ENCODE results near the gene PAQR4. TPM values are rescaled to one million over a fixed set of nuclear protein-coding genes. Genes with fewer than 3 reads are reported as not detected.

PAQR4 gene
- total RNA-seq, 2 donors from 2014 or later = 30.5 to 32.0 TPM

DNA sequence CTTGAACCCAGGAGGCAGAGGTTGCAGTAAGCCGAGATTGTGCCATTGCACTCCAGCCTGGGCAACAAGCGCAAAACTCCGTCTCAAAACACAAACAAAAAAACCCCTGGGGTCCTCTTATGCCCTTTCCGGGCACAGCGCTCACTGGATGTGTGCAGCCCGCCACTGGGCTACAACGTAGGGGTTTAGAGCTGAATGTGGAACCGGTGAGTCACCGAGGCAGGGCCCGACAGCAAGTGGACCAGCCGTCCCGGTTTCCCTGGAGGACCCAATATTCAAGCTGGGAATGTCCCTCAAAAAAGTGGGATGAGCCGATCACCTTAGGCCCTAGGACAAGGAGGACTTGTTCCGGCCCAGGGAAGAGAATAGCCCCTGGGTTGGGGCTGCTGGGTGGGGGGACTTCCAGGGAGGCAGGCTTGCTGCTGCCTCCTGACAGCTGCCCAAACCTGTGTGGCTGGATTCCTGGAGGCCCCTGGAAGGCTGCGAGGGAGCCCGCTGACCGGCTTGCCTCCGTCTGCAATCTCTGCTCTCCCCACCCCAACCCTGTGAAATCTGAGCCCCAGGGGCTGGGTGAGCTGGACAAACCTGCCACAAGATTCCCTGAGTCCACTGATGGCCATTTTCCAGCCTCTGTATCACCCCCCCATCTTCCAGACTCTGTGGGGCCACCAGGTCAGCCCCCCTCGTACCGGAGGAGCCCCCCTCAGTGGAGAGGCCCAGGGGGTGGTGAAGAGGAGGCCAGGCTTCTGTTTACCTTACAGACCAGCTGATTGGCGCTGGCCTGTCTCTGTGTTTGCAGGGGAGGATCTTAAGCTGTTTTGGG, 40.6 kb downstream of the PAQR4 start:
- H3K9ac ChIP-seq (ENCODE audit: extremely low read depth, low read length, poor library complexity, severe bottlenecking) = no peak overlapping the region
- TF ChIP-seq, protein P1, sequence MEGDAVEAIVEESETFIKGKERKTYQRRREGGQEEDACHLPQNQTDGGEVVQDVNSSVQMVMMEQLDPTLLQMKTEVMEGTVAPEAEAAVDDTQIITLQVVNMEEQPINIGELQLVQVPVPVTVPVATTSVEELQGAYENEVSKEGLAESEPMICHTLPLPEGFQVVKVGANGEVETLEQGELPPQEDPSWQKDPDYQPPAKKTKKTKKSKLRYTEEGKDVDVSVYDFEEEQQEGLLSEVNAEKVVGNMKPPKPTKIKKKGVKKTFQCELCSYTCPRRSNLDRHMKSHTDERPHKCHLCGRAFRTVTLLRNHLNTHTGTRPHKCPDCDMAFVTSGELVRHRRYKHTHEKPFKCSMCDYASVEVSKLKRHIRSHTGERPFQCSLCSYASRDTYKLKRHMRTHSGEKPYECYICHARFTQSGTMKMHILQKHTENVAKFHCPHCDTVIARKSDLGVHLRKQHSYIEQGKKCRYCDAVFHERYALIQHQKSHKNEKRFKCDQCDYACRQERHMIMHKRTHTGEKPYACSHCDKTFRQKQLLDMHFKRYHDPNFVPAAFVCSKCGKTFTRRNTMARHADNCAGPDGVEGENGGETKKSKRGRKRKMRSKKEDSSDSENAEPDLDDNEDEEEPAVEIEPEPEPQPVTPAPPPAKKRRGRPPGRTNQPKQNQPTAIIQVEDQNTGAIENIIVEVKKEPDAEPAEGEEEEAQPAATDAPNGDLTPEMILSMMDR (conservative IDR thresholded peaks at IDR 0.05) = no peak
- no peak overlapping the region for H3K27ac ChIP-seq (ENCODE audit: low read depth, low read length)
- H3K4me3 ChIP-seq (ENCODE audit: low read length) = no peak overlapping the region
- Mint-ChIP-seq H3K27me3 (ENCODE audit: insufficient read depth) (peaks cover 21% of the 10 kb centered on the region), H3K4me3 (peak overlapping the region; percentile 51), H3K9me3 (no peaks in the 10 kb centered on the region), H3K4me1 (peaks cover 58% of the 10 kb centered on the region), H3K27ac (peak overlapping the region; percentile 98), H3K36me3 (ENCODE audit: low read depth) (peaks cover 4% of the 10 kb centered on the region)
- H3K4me1 ChIP-seq (ENCODE audit: control insufficient read depth, insufficient read depth, low read length) = peaks cover 33% of the 10 kb centered on the region
- H3K9me3 ChIP-seq (ENCODE audit: control insufficient read depth, low read length) = no peaks in the 10 kb centered on the region
- WGBS, 2 experiments (ENCODE audit: insufficient coverage in 1 of 2, insufficient read length in 1 of 2) = 54% methylated on average over 7 to 21 of the region's 21 CpGs
- peak; percentile 95 for DNase-seq
- H3K27me3 ChIP-seq (ENCODE audit: control insufficient read depth, insufficient read depth, low read length, poor library complexity, severe bottlenecking) = no peaks in the 10 kb centered on the region
- peaks cover 2% of the 10 kb centered on the region for H3K36me3 ChIP-seq (ENCODE audit: control insufficient read depth, insufficient read depth, low read length)

DNA sequence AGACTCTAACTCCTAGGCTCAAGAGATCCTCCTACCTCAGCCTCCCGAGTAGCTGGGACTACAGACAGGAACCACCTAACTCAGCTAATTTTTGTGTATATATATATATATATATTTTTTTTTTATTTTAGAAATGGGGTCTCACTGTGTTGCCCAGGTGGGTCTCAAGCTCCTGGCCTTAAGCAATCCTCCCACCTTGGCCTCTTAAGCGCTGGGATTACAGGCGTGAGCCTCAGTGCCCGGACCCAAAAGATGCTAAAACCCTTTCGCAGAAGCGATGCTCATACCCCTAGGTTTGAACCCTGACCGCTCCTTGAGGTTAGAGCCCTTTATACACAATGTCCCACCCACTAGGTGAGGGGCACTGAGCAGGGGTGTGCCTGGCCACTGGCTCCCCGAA, 41.4 kb downstream of the PAQR4 start:
- Mint-ChIP-seq H3K27me3 (ENCODE audit: insufficient read depth) (peaks cover 21% of the 10 kb centered on the region), H3K4me1 (peaks cover 59% of the 10 kb centered on the region), H3K27ac (peak overlapping the region; percentile 98), H3K36me3 (ENCODE audit: low read depth) (peaks cover 10% of the 10 kb centered on the region), H3K9me3 (no peaks in the 10 kb centered on the region), H3K4me3 (no peak overlapping the region)
- TF ChIP-seq, protein P1 (conservative IDR thresholded peaks at IDR 0.05) = no peak
- H3K36me3 ChIP-seq (ENCODE audit: control insufficient read depth, insufficient read depth, low read length) = peaks cover 8% of the 10 kb centered on the region
- H3K27ac ChIP-seq (ENCODE audit: low read depth, low read length) = no peak overlapping the region
- no peaks in the 10 kb centered on the region for H3K9me3 ChIP-seq (ENCODE audit: control insufficient read depth, low read length)
- 96 to 97% methylated on average over 6 to 7 of the region's 8 CpGs for WGBS, 2 experiments (ENCODE audit: insufficient coverage in 1 of 2, insufficient read length in 1 of 2)
- peaks cover 33% of the 10 kb centered on the region for H3K4me1 ChIP-seq (ENCODE audit: control insufficient read depth, insufficient read depth, low read length)
- no peak for DNase-seq
- H3K4me3 ChIP-seq (ENCODE audit: low read length) = no peak overlapping the region
- no peaks in the 10 kb centered on the region for H3K27me3 ChIP-seq (ENCODE audit: control insufficient read depth, insufficient read depth, low read length, poor library complexity, severe bottlenecking)
- H3K9ac ChIP-seq (ENCODE audit: extremely low read depth, low read length, poor library complexity, severe bottlenecking) = no peak overlapping the region

DNA sequence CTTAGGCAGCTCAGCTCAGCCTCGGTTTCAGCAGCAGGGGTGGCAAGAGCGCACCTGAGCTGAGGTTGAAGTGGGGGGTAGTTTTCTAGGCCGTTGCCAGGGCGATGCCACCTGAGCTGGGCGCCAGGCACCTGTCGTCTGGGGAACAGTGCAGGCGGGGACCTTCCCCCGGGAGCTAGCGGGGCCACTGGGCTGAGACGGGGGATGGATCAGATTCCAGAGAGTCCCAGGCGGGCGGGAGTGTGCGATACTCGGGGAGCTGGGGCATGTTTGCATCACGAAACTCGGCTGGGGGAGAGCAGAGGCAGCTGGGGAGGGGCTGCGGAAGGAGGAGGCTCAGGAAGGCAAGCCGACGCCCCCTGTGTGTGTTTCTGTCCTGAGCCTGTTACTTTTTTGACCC, 43.1 kb downstream of the PAQR4 start:
- TF ChIP-seq, protein P1 (conservative IDR thresholded peaks at IDR 0.05) = no peak
- no peak overlapping the region for H3K27ac Mint-ChIP-seq
- peak; percentile 73 for DNase-seq
- peaks cover 21% of the 10 kb centered on the region for H3K27me3 Mint-ChIP-seq (ENCODE audit: insufficient read depth)
- Histone ChIP-seq H3K4me1 (ENCODE audit: control insufficient read depth, insufficient read depth, low read length) (peaks cover 24% of the 10 kb centered on the region), H3K4me3 (ENCODE audit: low read length) (no peak overlapping the region), H3K36me3 (ENCODE audit: control insufficient read depth, insufficient read depth, low read length) (peaks cover 15% of the 10 kb centered on the region), H3K27me3 (ENCODE audit: control insufficient read depth, insufficient read depth, low read length, poor library complexity, severe bottlenecking) (no peaks in the 10 kb centered on the region), H3K9me3 (ENCODE audit: control insufficient read depth, low read length) (no peaks in the 10 kb centered on the region), H3K9ac (ENCODE audit: extremely low read depth, low read length, poor library complexity, severe bottlenecking) (no peak overlapping the region), H3K27ac (ENCODE audit: low read depth, low read length) (no peak overlapping the region)
- peaks cover 49% of the 10 kb centered on the region for H3K4me1 Mint-ChIP-seq
- WGBS, 2 experiments (ENCODE audit: insufficient coverage in 1 of 2, insufficient read length in 1 of 2) = 53 to 58% methylated on average over 6 to 19 of the region's 19 CpGs
- H3K36me3 Mint-ChIP-seq (ENCODE audit: low read depth) = peaks cover 22% of the 10 kb centered on the region
- no peaks in the 10 kb centered on the region for H3K9me3 Mint-ChIP-seq
- H3K4me3 Mint-ChIP-seq = peak overlapping the region; percentile 39

Data from endodermal cell (in vitro differentiated cells).